Measurements from ENCODE around the gene FGF11.

FGF11 gene

GRCh38 chr17:7448461-7448860 is 9.1 kb downstream of the FGF11 start:
- no peak for DNase-seq (ENCODE audit: low spot score)
- no peak for TF ChIP-seq CTCF (IDR thresholded peaks at IDR 0.05; ENCODE audit: extremely low read depth, missing control alignments)

- TF ChIP-seq CTCF (IDR thresholded peaks at IDR 0.05; ENCODE audit: extremely low read depth, missing control alignments), result no peak
- DNase-seq (ENCODE audit: low spot score), result no peak
Measured at GRCh38 chr17:7459961-7460545, 20.7 kb downstream of the FGF11 start.

GRCh38 chr17:7460850-7461660 is 21.7 kb downstream of the FGF11 start:
- no peak for DNase-seq (ENCODE audit: low spot score)
- no peak for TF ChIP-seq CTCF (IDR thresholded peaks at IDR 0.05; ENCODE audit: extremely low read depth, missing control alignments)

GRCh38 chr17:7462474-7463371 is 23.4 kb downstream of the FGF11 start:
- no peak for TF ChIP-seq CTCF (IDR thresholded peaks at IDR 0.05; ENCODE audit: extremely low read depth, missing control alignments)
- no peak for DNase-seq (ENCODE audit: low spot score)

- TF ChIP-seq CTCF (IDR thresholded peaks at IDR 0.05; ENCODE audit: extremely low read depth, missing control alignments), result no peak
- no peak for DNase-seq (ENCODE audit: low spot score)
Measured at GRCh38 chr17:7463372-7463846, 24.1 kb downstream of the FGF11 start.

GRCh38 chr17:7464081-7464480 is 24.8 kb downstream of the FGF11 start:
- no peak for TF ChIP-seq CTCF (IDR thresholded peaks at IDR 0.05; ENCODE audit: extremely low read depth, missing control alignments)

More at GRCh38 chr17:7464081-7464480, 24.8 kb downstream of the FGF11 start:
- no peak for DNase-seq (ENCODE audit: low spot score)

All from GM20000 (cell line).